Esophagus squamous epithelium (tissue), 5 donors: ENCODE measurements around the gene APEX2. TPM values are rescaled to one million over a fixed set of nuclear protein-coding genes. Genes with fewer than 3 reads are reported as not detected.
"Not testable (repeated sequence)": the region's sequence is repeated elsewhere in the genome, so short reads cannot be mapped to it uniquely, and the experiment has no call there.

ENCODE experiments used
- DNase-seq: peaks from one replicate; lab custom pipeline; 2025; lab: John Stamatoyannopoulos, UW
- H3K27ac ChIP-seq, 4 donors: fragments of 200-600 bp; sonication (generic); one replicate each; pipeline ENCODE4 v1.5.1; 2016 to 2019; ENCODE audit warnings: mild to moderate bottlenecking in 1 of 4
- H3K27me3 ChIP-seq, 4 donors: fragments of 200-600 bp; sonication (generic); 1 replicate in 3 of 4; 2 replicates in 1 of 4; pipeline versions ENCODE4 v1.5.1 to v1.6.0; 2017 to 2021; ENCODE audit warnings: antibody characterized with exemption in 1 of 4
- H3K36me3 ChIP-seq, 3 donors: fragments of 200-600 bp; sonication (generic); one replicate each; pipeline ENCODE4 v1.5.1; 2016 to 2019
- H3K4me1 ChIP-seq, 3 donors: fragments of 200-600 bp; sonication (generic); one replicate each; pipeline ENCODE4 v1.5.1; 2017 to 2019
- H3K4me3 ChIP-seq, 4 donors: fragments of 200-600 bp; sonication (generic); 1 replicate in 3 of 4; 2 replicates in 1 of 4; pipeline ENCODE4 v1.5.1; 2016 to 2019; ENCODE audit warnings: mild to moderate bottlenecking in 2 of 4, moderate library complexity in 1 of 4
- H3K9me3 ChIP-seq, 3 donors: fragments of 200-600 bp; sonication (generic); one replicate each; pipeline ENCODE4 v1.5.1; 2016 to 2019
- POLR2A ChIP-seq, 4 donors: fragments of 450-650 bp; IDR thresholded peaks; one replicate each; pipeline ENCODE4 v1.6.1; 2017; ENCODE audit warnings: antibody characterized with exemption in 4 of 4, mild to moderate bottlenecking in 4 of 4, moderate library complexity in 3 of 4
- WGBS, 2 donors: methylation state at CpG; one replicate each; pipeline ENCODE4 v1.1.5; 2018; 5-methylcytosine and 5-hydroxymethylcytosine counted together
- intact Hi-C: fragments of 100-400 bp; cut with DNase I; formaldehyde crosslinking; loops from one replicate; pipeline ENCODE4 v1.15.0; 2022
- total RNA-seq, 4 donors: library from RNA; depleted of rRNA; stranded (reverse); fragments of >200 nt; gene quantifications; one replicate each; pipeline ENCODE4 v1.1.0, GENCODE V29; 2016
- TF ChIP-seq, protein P1 (sequence below), 6 experiments: fragments of 450-650 bp in 4 of 6; fragments of 200-600 bp in 2 of 6; sonication (generic) in 2 of 6; IDR thresholded peaks; one replicate each; pipeline ENCODE4 v1.5.1; 2016 to 2019; ENCODE audit warnings: antibody characterized with exemption in 6 of 6, mild to moderate bottlenecking in 4 of 6, moderate library complexity in 4 of 6
- donor health status: DM: yes; HTN: yes; CAD: no.

Gene APEX2
- total RNA-seq, 4 donors from 2014 or later = 11.4 to 16.7 (median 13.5) TPM

DNA sequence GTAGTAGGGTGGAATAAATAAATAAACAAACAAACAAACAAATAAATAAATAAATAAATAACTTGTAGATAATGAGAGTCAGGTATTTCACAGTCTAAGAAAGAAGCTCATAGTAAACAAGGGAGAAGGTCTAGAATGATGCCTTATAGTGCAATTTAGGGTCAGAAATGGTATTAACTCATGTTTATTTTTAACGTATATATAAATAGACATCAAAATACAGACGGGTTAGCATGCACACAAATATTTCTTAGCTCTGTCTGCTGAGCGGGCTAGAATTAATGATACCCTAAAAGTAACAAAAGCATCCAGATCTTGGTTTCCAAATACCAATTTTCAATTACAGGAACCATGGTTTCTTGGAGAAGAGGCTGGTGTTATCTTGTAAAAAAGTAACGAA is 22.8 kb upstream of the APEX2 start:
- Histone ChIP-seq H3K27me3 (no peaks in the 10 kb centered on the region), H3K27ac (no peak overlapping the region), H3K4me1 (no peaks in the 10 kb centered on the region), H3K4me3 (no peak overlapping the region), H3K36me3 (no peaks in the 10 kb centered on the region), H3K9me3 (no peaks in the 10 kb centered on the region)
- TF ChIP-seq, protein P1, sequence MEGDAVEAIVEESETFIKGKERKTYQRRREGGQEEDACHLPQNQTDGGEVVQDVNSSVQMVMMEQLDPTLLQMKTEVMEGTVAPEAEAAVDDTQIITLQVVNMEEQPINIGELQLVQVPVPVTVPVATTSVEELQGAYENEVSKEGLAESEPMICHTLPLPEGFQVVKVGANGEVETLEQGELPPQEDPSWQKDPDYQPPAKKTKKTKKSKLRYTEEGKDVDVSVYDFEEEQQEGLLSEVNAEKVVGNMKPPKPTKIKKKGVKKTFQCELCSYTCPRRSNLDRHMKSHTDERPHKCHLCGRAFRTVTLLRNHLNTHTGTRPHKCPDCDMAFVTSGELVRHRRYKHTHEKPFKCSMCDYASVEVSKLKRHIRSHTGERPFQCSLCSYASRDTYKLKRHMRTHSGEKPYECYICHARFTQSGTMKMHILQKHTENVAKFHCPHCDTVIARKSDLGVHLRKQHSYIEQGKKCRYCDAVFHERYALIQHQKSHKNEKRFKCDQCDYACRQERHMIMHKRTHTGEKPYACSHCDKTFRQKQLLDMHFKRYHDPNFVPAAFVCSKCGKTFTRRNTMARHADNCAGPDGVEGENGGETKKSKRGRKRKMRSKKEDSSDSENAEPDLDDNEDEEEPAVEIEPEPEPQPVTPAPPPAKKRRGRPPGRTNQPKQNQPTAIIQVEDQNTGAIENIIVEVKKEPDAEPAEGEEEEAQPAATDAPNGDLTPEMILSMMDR (IDR thresholded peaks at IDR 0.05) = no peak
- no peak for TF ChIP-seq POLR2A (IDR thresholded peaks at IDR 0.05)
- no peak for DNase-seq
- intact Hi-C loops = no loop called here
- 67 to 68% methylated on average over 4 of the region's 4 CpGs for whole genome bisulfite sequencing, 2 donors

DNA sequence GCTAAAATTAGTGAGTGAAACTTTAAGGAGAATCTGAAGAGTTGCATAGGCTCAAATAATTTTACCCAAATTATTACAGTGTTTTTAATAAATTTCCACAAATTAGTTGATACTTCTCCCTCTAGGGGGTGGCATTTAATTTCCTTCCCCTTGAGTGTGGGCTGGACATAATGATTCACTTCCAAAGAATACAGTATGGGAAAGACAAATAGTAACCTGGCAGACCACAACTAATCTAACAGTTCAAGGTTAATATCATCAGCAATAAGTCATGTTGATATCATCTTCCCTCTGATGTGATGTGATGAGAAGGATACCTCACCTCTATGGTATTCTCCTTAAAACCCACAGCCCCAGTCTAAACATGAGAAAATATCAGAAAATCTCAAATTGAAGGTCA is 21.7 kb upstream of the APEX2 start:
- H3K4me3 ChIP-seq = no peak overlapping the region
- no peaks in the 10 kb centered on the region for H3K27me3 ChIP-seq
- intact Hi-C loops = no loop called here
- H3K4me1 ChIP-seq = no peaks in the 10 kb centered on the region
- H3K36me3 ChIP-seq = no peaks in the 10 kb centered on the region
- H3K9me3 ChIP-seq = no peaks in the 10 kb centered on the region
- no peak for DNase-seq
- TF ChIP-seq POLR2A (IDR thresholded peaks at IDR 0.05) = no peak
- TF ChIP-seq, protein P1 (IDR thresholded peaks at IDR 0.05) = no peak
- no peak overlapping the region for H3K27ac ChIP-seq

DNA sequence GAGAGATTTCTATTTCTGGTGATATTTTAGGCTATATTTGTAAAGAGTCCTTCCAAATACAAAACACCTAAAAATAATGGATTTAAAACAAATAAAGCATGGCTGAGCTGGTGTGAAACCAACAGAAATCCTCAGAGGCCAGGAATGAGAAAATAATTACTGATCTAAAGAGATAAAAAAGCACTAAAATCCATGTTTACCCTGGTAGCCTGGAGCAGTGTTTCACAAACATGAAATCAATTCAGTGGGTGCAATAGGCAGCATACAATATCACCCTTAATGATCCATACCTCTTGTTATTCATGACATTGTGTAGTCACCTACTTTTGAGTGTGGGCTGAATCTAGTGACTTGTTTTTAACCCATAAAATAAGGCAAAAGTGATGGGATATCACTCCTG is 20.7 kb upstream of the APEX2 start:
- intact Hi-C loops = no loop called here
- H3K4me1 ChIP-seq = no peaks in the 10 kb centered on the region
- no peaks in the 10 kb centered on the region for H3K27me3 ChIP-seq
- no peaks in the 10 kb centered on the region for H3K36me3 ChIP-seq
- TF ChIP-seq, protein P1 (IDR thresholded peaks at IDR 0.05) = no peak
- TF ChIP-seq POLR2A (IDR thresholded peaks at IDR 0.05) = no peak
- no peak for DNase-seq
- no peak overlapping the region for H3K4me3 ChIP-seq
- H3K27ac ChIP-seq = no peak overlapping the region
- H3K9me3 ChIP-seq = no peaks in the 10 kb centered on the region

DNA sequence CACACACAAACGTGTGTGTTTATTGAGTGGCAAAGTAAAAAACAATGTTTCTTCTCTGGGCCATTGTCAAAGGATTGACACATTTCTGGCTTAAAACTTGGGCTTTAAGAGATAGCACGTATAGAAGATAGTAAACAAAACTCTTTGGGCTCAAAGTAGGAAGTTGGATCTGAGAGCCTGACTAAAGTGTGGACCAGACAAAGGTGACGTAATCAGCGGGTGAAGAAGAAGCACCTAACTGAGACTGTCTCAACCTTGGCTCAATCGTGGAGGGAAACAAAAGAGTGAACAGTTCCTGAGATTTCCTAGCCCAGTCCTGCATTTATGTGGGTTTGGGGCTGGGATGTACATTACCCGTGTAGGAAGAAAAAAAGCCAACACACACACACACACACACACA is 19.8 kb upstream of the APEX2 start:
- no peaks in the 10 kb centered on the region for H3K9me3 ChIP-seq
- intact Hi-C loops = no loop called here
- H3K4me1 ChIP-seq = no peaks in the 10 kb centered on the region
- no peak for TF ChIP-seq POLR2A (IDR thresholded peaks at IDR 0.05)
- TF ChIP-seq, protein P1 (IDR thresholded peaks at IDR 0.05) = no peak
- H3K27me3 ChIP-seq = no peaks in the 10 kb centered on the region
- no peak for DNase-seq
- 57 to 65% methylated on average over 5 to 6 of the region's 6 CpGs for WGBS, 2 donors
- H3K4me3 ChIP-seq = no peak overlapping the region
- no peak overlapping the region for H3K27ac ChIP-seq
- no peaks in the 10 kb centered on the region for H3K36me3 ChIP-seq

DNA sequence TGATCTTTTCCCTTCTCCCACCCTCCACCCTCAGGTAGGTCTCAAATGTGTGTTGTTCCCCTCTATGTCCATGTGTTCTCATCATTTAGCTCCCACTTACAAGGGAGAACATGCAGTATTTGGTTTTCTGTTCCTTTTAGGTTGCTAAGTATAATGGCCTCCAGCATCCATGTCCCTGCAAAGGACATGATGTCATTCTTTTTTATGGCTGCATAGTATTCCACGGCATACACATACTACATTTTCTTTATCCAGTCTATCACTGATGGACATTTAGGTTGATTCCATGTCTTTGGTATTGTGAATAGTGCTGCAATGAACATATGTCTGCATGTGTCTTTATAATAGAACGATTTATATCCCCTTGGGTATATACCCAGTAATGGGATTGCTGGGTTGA is 16.9 kb upstream of the APEX2 start:
- H3K36me3 ChIP-seq, H3K4me1 ChIP-seq, intact Hi-C loops, H3K27ac ChIP-seq, H3K4me3 ChIP-seq, H3K9me3 ChIP-seq, DNase-seq, H3K27me3 ChIP-seq: not testable (repeated sequence)
- WGBS, 2 donors = 73 to 90% methylated on average over 2 of the region's 2 CpGs

DNA sequence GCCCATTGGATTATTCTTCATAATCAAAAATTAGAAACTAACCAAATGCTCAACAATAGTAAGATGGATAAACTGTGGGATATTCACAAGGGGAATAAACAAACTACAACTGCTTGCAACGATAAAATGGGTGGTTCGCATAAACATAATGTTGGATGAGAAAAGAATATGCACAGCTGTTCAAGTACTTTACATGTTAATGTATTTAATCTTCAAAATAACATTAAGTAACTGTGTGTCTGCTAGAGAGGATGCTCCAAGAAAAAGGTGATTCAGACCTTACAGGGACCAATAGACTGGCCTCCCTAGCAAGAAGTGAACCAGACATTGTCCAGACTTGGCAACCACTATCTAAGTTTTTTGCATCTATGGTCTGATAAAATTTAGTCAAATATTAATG is 8.5 kb upstream of the APEX2 start:
- no peaks in the 10 kb centered on the region for H3K36me3 ChIP-seq
- no peak for DNase-seq
- H3K27ac ChIP-seq = no peak overlapping the region
- no peaks in the 10 kb centered on the region for H3K4me1 ChIP-seq
- WGBS, 2 donors = 63 to 81% methylated on average over 2 of the region's 2 CpGs
- no peaks in the 10 kb centered on the region for H3K9me3 ChIP-seq
- H3K4me3 ChIP-seq = no peak overlapping the region
- TF ChIP-seq, protein P1 (IDR thresholded peaks at IDR 0.05) = no peak
- TF ChIP-seq POLR2A (IDR thresholded peaks at IDR 0.05) = no peak
- intact Hi-C loops = no loop called here
- H3K27me3 ChIP-seq = no peaks in the 10 kb centered on the region
